Rectal smooth muscle tissue (tissue), 1 donor: Measurements from ENCODE around the gene EHMT1.
"Not testable (repeated sequence)": the region's sequence is repeated elsewhere in the genome, so short reads cannot be mapped to it uniquely, and the experiment has no call there.

Experiments
- H3K27ac ChIP-seq: one replicate; pipeline ENCODE4 v1.7.0; 2013; ENCODE audit warnings: low read depth, low read length, inconsistent platforms
- H3K27me3 ChIP-seq: one replicate; pipeline ENCODE4 v1.7.0; 2013; ENCODE audit warnings: low read length; ENCODE audit not compliant: control insufficient read depth, insufficient read depth
- H3K36me3 ChIP-seq: one replicate; pipeline ENCODE4 v1.7.0; 2013; ENCODE audit warnings: low read length; ENCODE audit not compliant: control insufficient read depth, insufficient read depth
- H3K4me1 ChIP-seq: one replicate; pipeline ENCODE4 v1.7.0; 2013; ENCODE audit warnings: low read length; ENCODE audit not compliant: control insufficient read depth, insufficient read depth
- H3K4me3 ChIP-seq: one replicate; pipeline ENCODE4 v1.7.0; 2013; ENCODE audit warnings: low read length
- H3K9ac ChIP-seq: one replicate; pipeline ENCODE4 v1.7.0; 2013; ENCODE audit warnings: low read length

Gene EHMT1

DNA sequence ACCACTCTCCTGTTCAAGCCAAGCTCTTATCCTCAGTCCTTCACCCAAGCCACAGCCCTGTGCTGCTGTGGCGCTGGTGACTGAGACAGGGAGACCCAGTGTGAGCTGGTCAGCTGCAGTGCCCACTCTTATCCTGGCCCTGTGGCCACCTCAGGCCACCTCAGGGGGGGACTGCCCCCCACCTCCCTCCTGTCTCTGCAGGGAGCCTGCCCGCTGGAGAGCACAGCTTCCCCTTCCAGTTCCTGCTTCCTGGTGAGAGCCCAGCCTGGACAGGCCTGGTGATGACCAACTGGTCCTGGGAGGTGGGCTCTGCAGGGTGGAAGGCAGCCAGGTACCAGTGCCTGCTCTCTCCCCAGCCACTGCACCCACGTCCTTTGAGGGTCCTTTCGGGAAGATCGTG lies 5.5 kb upstream of the EHMT1 start:
- Histone ChIP-seq H3K27me3 (no peaks in the 10 kb centered on the region), H3K27ac (no peak overlapping the region), H3K9ac (no peak overlapping the region), H3K4me1 (peaks cover 7% of the 10 kb centered on the region), H3K36me3 (peaks cover 14% of the 10 kb centered on the region), H3K4me3 (no peak overlapping the region)

- Histone ChIP-seq H3K4me3 (no peak overlapping the region), H3K4me1 (peaks cover 7% of the 10 kb centered on the region), H3K36me3 (peaks cover 14% of the 10 kb centered on the region), H3K27me3 (no peaks in the 10 kb centered on the region), H3K27ac (no peak overlapping the region), H3K9ac (no peak overlapping the region)
These were observed 4.9 kb upstream of the EHMT1 start for GRCh38 chr9:137613738-137614523.

DNA sequence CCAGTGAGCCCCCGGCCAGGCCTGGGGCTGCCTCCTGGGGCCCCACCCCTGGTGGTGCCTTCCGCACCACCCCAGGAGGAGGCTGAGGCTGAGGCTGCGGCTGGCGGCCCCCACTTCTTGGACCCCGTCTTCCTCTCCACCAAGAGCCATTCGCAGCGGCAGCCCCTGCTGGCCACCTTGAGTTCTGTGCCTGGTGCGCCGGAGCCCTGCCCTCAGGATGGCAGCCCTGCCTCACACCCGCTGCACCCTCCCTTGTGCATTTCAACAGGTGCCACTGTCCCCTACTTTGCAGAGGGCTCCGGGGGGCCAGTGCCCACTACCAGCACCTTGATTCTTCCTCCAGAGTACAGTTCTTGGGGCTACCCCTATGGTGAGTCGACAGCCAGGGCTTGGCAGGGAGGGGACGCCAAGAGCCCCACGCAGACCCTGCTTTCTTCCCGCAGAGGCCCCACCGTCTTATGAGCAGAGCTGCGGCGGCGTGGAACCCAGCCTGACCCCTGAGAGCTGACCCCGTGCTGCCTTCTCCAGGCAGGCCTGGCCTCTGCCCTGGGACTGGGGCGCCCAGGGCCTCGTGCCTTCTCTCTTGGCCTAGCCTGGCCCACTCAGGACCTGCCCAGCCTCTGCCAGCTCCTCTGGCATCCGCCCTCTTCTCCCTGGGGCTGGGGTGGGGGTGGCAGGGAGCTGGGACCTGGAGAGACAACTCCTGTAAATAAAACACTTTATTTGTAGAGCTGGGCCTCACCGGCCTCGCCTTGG lies 4.0 kb upstream of the EHMT1 start:
- H3K27ac ChIP-seq: no peak overlapping the region

DNA sequence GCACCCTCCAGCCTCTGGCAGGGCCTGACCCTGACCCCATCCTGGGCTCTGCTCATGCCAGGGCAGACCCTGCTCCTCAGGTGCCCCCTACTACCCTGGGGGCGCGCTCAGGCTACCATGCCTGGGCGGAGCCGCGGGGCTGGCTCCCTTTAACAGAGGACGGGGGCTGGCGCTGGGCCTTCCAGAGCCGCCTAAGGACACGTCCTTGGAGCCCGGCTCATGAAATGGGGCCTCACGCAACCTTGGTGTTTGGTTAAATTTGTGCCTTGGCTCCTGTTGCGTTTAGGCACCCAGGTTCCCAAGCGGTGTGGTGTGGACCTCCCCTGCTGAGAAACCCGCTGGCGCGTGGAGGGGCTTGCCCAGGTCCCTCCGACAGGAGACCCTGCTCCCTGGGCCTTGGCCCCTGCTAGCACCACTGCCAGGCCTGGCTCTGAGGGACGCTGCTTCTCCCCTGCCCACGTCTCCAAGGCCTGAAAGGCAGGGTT lies 3.4 kb upstream of the EHMT1 start:
- Histone ChIP-seq H3K27me3 (no peaks in the 10 kb centered on the region), H3K27ac (no peak overlapping the region), H3K36me3 (peaks cover 14% of the 10 kb centered on the region), H3K4me1 (peaks cover 14% of the 10 kb centered on the region), H3K9ac (no peak overlapping the region), H3K4me3 (no peak overlapping the region)

More for the DNA sequence above, 4.0 kb upstream of the EHMT1 start:
- Histone ChIP-seq H3K4me1 (peaks cover 8% of the 10 kb centered on the region), H3K9ac (no peak overlapping the region), H3K36me3 (peaks cover 14% of the 10 kb centered on the region), H3K4me3 (no peak overlapping the region), H3K27me3 (no peaks in the 10 kb centered on the region)

- Histone ChIP-seq H3K4me1 (peaks cover 17% of the 10 kb centered on the region), H3K36me3 (peaks cover 14% of the 10 kb centered on the region), H3K4me3 (peak overlapping the region; percentile 81), H3K27me3 (no peaks in the 10 kb centered on the region), H3K27ac (peak overlapping the region; percentile 63), H3K9ac (peak overlapping the region; percentile 51)
These were observed 639 bp downstream of the EHMT1 start for GRCh38 chr9:137619240-137620047.

DNA sequence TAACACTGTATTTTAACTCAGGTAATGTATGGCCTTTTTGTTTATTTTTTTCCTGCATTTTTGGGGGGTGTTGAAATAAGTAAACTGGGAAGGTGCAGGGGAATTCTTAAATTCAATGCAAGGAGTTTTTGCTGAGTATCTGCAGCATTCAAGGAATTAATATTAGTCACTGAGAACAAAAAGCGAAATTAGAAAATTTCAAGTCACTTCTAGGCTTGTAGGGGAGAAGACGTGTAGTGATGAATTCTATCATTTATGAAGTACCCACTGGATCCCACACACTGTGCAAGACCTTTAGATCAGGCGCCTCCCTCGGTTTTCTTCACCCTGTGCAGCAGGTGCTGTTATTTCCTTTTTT lies 1.2 kb downstream of the EHMT1 start:
- H3K36me3 ChIP-seq: peaks cover 9% of the 10 kb centered on the region
- H3K9ac ChIP-seq: no peak overlapping the region
- peak overlapping the region; percentile 81 for H3K4me3 ChIP-seq
- H3K27ac ChIP-seq: peak overlapping the region; percentile 63
- H3K27me3 ChIP-seq: no peaks in the 10 kb centered on the region
- peaks cover 17% of the 10 kb centered on the region for H3K4me1 ChIP-seq

GRCh38 chr9:137620581-137620980 lies 1.8 kb downstream of the EHMT1 start:
- H3K9ac ChIP-seq: no peak overlapping the region
- peaks cover 7% of the 10 kb centered on the region for H3K36me3 ChIP-seq
- H3K27ac ChIP-seq: no peak overlapping the region
- H3K4me1 ChIP-seq: peaks cover 17% of the 10 kb centered on the region
- no peak overlapping the region for H3K4me3 ChIP-seq
- no peaks in the 10 kb centered on the region for H3K27me3 ChIP-seq

DNA sequence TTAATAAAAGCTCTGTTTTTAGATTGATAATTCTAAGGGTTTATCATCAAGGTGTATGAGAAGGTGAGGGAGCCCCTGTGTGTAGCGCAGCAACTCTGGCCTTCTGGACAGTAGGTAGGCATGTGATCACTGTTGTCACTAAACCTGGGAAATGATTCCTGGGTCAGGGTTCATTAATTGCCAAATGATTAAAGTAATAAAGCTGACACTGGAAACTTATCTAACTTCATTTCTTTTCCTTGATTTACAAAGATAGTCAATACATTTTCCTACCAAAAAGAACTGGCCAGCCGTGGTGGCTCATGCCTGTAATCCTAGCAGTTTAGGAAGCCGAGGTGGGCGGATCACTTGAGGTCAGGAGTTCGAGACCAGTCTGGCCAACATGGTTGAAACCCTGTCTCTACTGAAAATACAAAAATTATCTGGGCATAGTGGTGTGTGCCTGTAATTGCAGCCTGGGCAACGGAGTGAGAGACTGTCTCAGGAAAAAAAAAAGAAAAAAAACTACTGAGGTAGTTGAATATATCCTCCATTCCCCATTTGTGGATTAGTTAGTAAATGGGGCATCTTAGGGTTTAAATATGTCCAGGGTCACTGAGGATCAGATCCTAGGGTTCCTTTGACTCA lies 2.4 kb downstream of the EHMT1 start:
- no peak overlapping the region for H3K9ac ChIP-seq
- no peaks in the 10 kb centered on the region for H3K27me3 ChIP-seq
- H3K4me1 ChIP-seq: peaks cover 17% of the 10 kb centered on the region
- no peak overlapping the region for H3K27ac ChIP-seq
- H3K4me3 ChIP-seq: no peak overlapping the region
- peaks cover 3% of the 10 kb centered on the region for H3K36me3 ChIP-seq

GRCh38 chr9:137622211-137622610 lies 3.4 kb downstream of the EHMT1 start:
- not testable (repeated sequence) for H3K4me3 ChIP-seq, H3K9ac ChIP-seq, H3K36me3 ChIP-seq, H3K27me3 ChIP-seq, H3K27ac ChIP-seq
- peaks cover 17% of the 10 kb centered on the region for H3K4me1 ChIP-seq

GRCh38 chr9:137626464-137626863 lies 7.7 kb downstream of the EHMT1 start:
- Histone ChIP-seq H3K27me3 (no peaks in the 10 kb centered on the region), H3K36me3 (no peaks in the 10 kb centered on the region), H3K9ac (no peak overlapping the region), H3K27ac (no peak overlapping the region), H3K4me3 (no peak overlapping the region), H3K4me1 (peaks cover 10% of the 10 kb centered on the region)

DNA sequence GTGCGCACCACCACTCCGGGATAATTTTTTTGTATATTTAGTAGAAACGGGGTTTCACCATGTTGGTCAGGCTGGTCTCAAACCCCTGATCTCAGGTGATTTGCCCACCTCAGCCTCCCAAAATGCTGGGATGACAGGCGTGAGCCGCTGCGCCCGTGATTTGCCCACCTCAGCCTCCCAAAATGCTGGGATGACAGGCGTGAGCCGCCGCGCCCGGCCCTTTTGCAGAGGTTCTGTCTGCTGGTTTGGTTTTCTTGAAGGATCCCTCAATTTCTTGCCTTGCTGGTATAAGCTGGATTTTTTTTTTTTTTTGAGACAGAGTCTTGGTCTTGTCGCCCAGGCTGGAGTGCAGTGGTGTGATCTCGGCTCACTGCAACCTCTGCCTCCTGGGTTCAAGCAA lies 8.6 kb downstream of the EHMT1 start:
- H3K4me1 ChIP-seq: peaks cover 10% of the 10 kb centered on the region
- not testable (repeated sequence) for H3K9ac ChIP-seq, H3K27ac ChIP-seq, H3K27me3 ChIP-seq, H3K4me3 ChIP-seq, H3K36me3 ChIP-seq

GRCh38 chr9:137630126-137630525 lies 11.3 kb downstream of the EHMT1 start:
- no peak overlapping the region for H3K27ac ChIP-seq

More at GRCh38 chr9:137630126-137630525, 11.3 kb downstream of the EHMT1 start:
- Histone ChIP-seq H3K4me1 (peaks cover 10% of the 10 kb centered on the region), H3K27me3 (no peaks in the 10 kb centered on the region), H3K4me3 (no peak overlapping the region), H3K36me3 (no peaks in the 10 kb centered on the region), H3K9ac (no peak overlapping the region)
